AG10803 (cell line): Measurements from ENCODE around the gene RSBN1.
A peak's percentile ranks its signal among the peaks of the same experiment; 100 is the strongest.

Experiments used
- DNase-seq: peaks from one replicate; pipeline ENCODE4 v3.0.0; 2010; ENCODE audit warnings: low read depth
- H3K4me3 ChIP-seq: 2 replicates; pipeline ENCODE4 v1.5.1; 2011; ENCODE audit warnings: mild to moderate bottlenecking, low read length, control low read depth
- CTCF ChIP-seq: conservative IDR thresholded peaks from 2 replicates; pipeline ENCODE4 v1.5.1; 2011; ENCODE audit warnings: mild to moderate bottlenecking, low read length, control low read depth, inconsistent platforms

RSBN1 gene

GRCh38 chr1:113765306-113766230 is 46.7 kb downstream of the RSBN1 start:
- peak; percentile 86 for DNase-seq

GRCh38 chr1:113763661-113764060 is 48.6 kb downstream of the RSBN1 start:
- TF ChIP-seq CTCF = no peak
- no peak for DNase-seq

More at GRCh38 chr1:113765306-113766230, 46.7 kb downstream of the RSBN1 start:
- TF ChIP-seq CTCF = no peak
- no peak overlapping the region for H3K4me3 ChIP-seq

GRCh38 chr1:113761937-113762336 is 50.3 kb downstream of the RSBN1 start:
- no peak for DNase-seq
- no peak for TF ChIP-seq CTCF

More at GRCh38 chr1:113763661-113764060, 48.6 kb downstream of the RSBN1 start:
- H3K4me3 ChIP-seq = no peak overlapping the region

GRCh38 chr1:113760102-113761080 is 51.9 kb downstream of the RSBN1 start:
- no peak for TF ChIP-seq CTCF
- peak overlapping the region; percentile 84 for H3K4me3 ChIP-seq
- DNase-seq = no peak

More at GRCh38 chr1:113761937-113762336, 50.3 kb downstream of the RSBN1 start:
- H3K4me3 ChIP-seq = no peak overlapping the region

GRCh38 chr1:113759333-113760101 is 52.8 kb downstream of the RSBN1 start, which contains the start of gene PHTF1:
PHTF1 (minus strand) TSS chr1:113759486; CDS start chr1:113758703, 783 bp downstream.
- peak; percentile 78 for DNase-seq
- peak within 1 kb of the TSS; percentile 84 for H3K4me3 ChIP-seq
- TF ChIP-seq CTCF = no peak

GRCh38 chr1:113758631-113759332 is 53.5 kb downstream of the RSBN1 start:
- DNase-seq = peak; percentile 41
- H3K4me3 ChIP-seq = peak overlapping the region; percentile 84
- TF ChIP-seq CTCF = no peak
